Activated CD4-positive, alpha-beta T cell treated with anti-CD3 and anti-CD28 coated beads for 4 hours (primary cell): ENCODE measurements around the gene CDH23.
"Not testable (repeated sequence)": the region's sequence is repeated elsewhere in the genome, so short reads cannot be mapped to it uniquely, and the experiment has no call there.

ENCODE experiments used
- DNase-seq, 2 donors: peaks; one replicate each; pipeline ENCODE4 v3.0.0-alpha.2; 2020

The CDH23 gene

DNA sequence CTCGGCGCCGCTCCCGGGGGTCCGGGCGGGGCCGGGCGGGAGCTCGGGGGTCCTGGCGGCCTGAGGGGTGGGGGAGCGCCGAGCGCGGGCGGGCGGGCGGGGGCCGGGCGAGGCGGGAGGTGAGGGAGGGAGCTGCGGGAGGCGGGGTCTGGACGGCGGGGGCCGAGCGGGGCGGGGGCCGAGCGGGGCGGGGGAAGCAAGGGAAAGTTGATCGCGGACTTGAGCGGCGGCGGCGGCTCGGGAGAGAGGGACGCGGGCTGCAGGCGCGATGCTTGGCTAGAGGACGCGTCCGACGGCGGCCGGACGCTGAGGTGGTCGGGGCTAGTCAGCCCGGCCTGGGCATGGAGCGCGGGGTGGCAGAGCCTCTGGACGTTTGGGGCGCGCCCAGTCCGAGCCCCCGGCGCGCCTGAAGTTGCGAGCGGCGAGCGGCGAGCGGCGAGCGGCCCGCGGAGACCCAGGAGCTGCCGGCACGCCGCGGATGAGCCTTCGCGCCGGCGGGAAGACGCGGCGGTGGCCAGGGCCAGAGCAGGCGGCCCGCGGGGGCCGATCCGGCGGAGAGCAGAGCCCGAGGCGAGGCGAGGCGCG is at the start of gene CDH23:
TSS of gene CDH23 (plus strand) at position 210 of the 585 bp plus-strand sequence. CDS start 42,912 bp downstream, outside the sequence.
- DNase-seq = no peak

GRCh38 chr10:71347587-71348395 is 48.9 kb upstream of the CDH23 start:
- DNase-seq = no peak

- no peak for DNase-seq
Measured at GRCh38 chr10:71348850-71349249, 47.9 kb upstream of the CDH23 start.

- no peak for DNase-seq
Measured at GRCh38 chr10:71349406-71349805, 47.3 kb upstream of the CDH23 start.

GRCh38 chr10:71351087-71351486 is 45.6 kb upstream of the CDH23 start:
- no peak for DNase-seq

DNA sequence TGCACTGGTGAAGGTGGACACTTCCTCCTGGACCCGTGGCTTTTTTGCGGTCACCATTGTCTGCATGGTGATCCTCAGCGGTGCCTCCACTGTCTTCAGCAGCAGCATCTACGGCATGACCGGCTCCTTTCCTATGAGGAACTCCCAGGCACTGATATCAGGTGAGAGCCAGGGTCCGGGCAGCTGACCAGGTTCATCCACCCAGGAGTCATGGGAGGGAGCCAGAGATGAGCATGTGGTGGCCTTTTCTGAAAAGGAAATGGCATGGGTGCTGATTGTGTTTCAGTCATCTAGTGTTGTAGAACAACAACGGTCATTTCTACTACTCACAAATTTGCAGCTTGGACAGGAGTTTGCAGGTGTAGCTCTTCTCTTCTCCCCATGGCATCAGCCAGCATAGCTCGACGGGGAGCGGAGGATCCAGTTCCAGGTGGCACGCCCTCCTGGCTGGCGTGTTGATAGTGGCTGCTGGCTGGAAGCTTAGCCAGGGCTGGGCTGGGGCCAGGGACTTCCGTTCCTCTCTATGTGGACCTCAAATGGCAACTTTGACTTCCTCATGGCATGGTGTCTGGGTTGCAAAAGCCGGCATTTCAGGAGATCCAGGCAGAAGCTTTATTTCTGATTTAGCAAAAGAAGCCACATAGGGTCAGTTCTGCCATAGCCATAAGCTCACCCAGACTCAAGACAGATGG is 44.9 kb upstream of the CDH23 start:
- no peak for DNase-seq

GRCh38 chr10:71353639-71354038 is 43.1 kb upstream of the CDH23 start:
- DNase-seq = no peak

DNA sequence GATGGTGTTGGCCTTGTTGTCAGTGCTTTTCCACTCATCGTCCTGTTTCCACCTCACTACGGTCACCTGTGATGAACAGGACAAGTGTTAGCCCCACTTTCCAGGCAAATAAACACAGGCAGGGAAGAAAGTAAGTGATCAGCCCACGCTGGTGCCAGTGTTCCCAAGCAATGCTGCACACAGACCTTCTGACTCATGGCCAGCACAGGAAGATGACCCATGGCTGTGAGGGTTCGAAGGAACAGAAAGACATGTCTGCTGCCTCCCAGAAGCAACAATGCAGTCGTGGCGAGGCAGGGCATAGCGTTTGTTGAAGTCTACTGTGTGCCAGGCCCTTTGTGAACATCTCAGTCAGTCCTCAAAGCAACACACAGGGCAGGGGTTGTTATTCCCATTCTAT is 41.9 kb upstream of the CDH23 start:
- no peak for DNase-seq

DNA sequence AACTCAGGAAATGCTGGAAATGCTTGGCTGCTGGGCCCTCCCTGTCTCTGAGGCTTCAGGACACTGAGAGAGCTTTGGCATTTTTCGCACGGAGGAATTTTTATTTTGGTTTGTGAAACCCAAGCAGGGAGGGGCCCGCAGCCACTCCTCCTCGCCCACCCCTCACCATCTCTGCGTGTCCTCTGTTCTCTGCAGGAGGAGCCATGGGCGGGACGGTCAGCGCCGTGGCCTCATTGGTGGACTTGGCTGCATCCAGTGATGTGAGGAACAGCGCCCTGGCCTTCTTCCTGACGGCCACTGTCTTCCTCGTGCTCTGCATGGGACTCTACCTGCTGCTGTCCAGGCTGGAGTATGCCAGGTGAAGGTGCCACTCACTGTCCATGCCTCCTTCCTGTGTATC is 40.8 kb upstream of the CDH23 start:
- DNase-seq = no peak

DNA sequence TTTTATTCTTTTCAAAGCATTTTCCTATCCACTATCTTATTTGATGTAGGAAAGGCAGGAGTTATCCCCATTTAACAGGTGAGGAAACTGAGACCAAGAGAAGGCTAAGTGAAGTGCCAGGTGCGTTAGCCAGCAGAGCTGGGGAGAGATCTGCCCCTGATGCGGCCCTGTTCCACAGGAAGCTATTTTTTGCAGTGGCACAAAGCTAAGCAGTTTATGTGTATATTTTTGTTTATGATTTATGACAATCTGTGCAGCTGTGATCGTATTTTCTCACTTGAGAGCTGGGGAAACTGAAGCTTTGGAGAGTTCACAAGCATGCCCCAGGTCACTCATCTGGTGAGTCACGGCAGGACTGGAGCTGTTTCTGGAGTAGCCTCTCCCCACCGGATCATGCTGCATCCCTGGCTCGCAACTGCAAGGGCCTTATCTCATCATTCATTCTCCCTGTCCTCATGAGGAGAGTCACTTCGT is 38.9 kb upstream of the CDH23 start:
- DNase-seq = no peak

GRCh38 chr10:71358277-71358676 is 38.4 kb upstream of the CDH23 start:
- no peak for DNase-seq

- DNase-seq = not testable (repeated sequence)
Measured at GRCh38 chr10:71358906-71359305, 37.8 kb upstream of the CDH23 start.

DNA sequence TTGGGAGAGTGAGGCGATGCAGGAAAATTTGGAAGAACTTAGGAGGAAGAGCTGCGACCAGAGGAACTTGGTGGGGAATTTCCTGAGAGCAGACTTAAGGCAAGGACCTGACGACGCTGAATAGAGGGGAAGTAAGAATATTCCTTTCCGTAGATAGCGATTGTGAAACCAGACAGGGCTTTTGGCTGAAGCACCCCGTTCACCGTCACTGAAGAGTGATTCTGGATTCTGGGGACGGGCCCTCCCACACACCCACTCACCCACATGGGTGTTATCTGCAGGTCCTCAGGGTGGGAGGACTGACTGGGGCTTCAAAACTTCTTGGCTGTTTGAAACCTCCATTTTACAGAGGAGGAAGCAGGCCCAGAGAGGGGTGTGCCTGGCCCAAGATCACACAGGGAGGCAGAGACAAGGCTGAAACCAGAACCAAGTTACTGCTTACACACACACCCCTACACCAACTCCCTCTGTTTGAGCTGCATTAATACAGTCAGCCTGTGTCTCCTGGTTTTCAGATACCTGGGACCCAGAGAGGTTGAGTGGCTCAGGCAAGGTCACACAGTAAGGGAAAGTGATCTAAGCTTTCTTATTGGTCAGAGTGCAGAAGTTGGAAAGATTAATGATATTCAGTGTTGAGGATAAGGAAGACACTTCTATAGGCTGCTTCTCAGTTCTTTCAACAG is 37.2 kb upstream of the CDH23 start:
- no peak for DNase-seq

GRCh38 chr10:71360735-71361134 is 36.0 kb upstream of the CDH23 start:
- no peak for DNase-seq

DNA sequence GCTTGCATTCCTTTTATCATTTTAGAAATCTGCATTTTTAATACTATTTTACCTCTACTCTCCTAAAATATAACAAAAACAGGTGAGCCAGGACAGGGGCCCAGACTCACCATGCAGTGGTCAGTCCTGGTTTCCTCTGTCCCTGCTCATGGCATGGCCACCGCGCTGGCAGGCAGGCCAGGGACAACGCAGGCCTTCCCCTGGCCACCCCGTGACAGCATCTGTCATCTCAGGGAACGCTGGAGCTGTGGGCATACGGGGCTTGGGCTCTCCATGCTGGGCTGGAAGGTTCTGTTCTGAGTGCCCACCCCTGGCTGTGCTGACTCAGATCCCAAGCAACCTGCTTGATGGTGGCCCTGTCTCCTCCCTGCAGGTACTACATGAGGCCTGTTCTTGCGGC is 35.1 kb upstream of the CDH23 start:
- DNase-seq = no peak

DNA sequence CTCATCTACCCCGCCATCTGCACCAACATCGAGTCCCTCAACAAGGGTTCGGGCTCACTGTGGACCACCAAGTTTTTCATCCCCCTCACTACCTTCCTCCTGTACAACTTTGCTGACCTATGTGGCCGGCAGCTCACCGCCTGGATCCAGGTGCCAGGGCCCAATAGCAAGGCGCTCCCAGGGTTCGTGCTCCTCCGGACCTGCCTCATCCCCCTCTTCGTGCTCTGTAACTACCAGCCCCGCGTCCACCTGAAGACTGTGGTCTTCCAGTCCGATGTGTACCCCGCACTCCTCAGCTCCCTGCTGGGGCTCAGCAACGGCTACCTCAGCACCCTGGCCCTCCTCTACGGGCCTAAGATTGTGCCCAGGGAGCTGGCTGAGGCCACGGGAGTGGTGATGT is 34.6 kb upstream of the CDH23 start:
- no peak for DNase-seq

DNA sequence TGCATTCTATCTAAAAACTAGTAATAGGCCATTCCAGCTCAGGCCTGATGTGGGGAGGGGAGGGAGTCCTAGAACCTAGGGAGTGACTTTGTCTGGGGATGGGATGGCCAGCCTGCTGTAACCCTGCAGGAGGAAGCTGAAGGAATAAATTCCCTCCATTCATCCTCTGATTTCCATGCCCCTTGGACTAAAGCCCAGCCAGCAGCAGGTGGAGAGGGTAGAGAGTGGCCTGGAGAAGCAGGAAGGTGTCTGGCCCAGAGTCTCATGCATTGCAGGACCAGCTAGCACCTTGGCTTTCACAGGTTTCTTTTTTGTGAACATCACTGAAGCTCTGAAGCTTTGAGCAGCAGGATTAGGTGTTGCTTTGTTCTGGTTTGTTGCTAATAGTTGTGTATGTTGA is 32.8 kb upstream of the CDH23 start:
- no peak for DNase-seq

DNA sequence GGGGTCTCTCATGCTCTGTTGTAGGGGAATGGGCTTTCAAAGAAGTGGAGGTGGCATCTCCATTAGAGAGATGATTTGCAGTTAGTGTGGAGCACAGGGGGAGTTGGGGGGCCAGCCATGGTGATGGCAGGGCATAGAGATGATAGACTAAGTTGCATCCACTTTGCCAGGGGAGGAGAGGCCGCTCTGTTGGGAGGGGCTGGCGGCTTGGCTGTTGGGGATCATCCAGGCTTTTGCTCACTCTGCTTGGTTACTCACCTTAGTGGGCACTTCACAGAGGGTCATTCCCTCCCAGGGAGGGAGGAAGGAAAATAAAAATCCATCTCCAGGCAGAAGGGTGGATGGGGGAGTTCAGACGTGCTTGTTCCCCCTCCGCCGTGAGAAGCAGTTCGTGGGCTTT is 31.4 kb upstream of the CDH23 start:
- DNase-seq = no peak

DNA sequence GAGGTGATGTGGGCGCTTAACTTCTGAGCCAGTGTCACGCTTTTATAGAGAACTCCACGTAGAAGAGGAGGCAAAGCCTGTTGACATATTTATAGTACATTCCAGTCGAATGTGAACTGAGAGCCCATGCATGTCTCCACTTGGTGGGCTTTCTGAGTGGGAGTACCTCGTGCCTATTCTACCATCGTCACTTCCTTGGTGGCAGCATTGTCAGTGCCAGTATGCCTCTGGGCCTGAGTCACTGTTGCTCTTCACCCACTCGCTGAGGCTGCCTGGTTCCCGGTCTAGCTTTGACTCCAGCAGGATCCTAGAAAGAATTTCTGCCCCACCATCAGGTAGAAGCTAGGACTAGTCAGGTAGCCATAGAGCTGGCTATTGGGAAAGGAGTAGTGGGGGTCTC is 30.0 kb upstream of the CDH23 start:
- no peak for DNase-seq

DNA sequence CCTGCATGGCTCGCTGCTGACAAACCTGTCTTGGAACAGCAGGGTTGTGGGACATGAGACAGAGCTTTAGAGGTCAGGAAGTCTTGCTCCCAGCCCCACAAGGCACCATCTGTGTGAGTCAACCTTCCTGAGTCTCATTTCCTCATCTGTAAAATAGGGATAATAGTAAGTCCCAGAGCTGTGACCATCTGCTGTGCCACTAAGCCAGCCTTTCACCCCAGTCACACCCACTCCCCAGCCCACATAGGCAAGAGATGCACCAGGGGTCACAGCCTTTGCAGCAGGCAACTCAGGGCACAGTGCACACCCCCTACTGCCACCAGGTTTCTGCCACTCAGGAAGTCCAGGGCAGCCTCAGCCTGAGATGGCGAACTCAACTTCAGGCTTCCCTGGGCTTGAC is 29.4 kb upstream of the CDH23 start:
- DNase-seq = no peak

DNA sequence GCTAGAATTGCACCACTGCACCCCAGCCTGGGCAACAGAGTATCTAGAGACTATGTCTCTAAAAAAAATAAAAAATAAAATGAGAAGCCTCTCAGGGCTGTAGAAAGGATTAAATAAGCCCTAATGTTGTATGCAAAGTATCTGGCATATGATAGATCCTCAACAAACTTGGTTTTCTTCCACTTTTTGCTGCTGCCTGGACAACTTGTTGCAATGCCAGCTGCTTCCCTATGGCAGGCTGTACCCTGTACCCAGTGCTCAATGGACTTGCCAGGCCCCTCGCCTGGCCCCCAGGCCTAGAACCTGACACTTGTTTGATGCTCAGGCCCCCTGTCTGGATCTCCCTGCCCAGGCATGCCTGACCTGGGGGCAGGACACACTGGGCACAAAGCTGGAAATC is 28.5 kb upstream of the CDH23 start:
- no peak for DNase-seq

DNA sequence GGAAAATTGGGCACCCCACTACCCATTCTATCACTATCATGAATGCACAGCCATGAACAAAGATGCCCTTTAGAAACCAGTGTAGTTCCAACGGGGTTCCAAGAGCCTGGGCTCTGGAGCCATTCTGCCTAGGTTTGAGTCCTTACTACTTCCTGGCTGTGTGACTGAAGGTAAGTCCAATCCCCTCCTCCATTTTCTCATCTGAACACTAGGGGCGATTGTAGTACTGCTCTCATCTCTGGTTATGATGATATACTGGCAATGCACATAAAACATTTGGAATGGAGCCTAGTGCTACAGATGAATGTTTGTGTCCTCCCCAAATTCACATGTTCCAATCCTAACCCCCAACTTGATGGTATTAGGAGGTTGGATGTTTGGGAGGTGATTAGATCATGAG is 28.1 kb upstream of the CDH23 start:
- no peak for DNase-seq

GRCh38 chr10:71369602-71370001 is 27.1 kb upstream of the CDH23 start:
- DNase-seq = no peak
